Epithelial cell of prostate (primary cell): ENCODE measurements around the gene MACROD2.
"Not testable (repeated sequence)": the region's sequence is repeated elsewhere in the genome, so short reads cannot be mapped to it uniquely, and the experiment has no call there.

Experiments
- DNase-seq: peaks from one replicate; pipeline ENCODE4 v3.0.0-alpha.2; 2011; ENCODE audit warnings: low read depth, low spot score
- H3K27ac ChIP-seq: fragments of 450-650 bp; 2 replicates; pipeline ENCODE4 v1.5.1; 2017; ENCODE audit warnings: mild to moderate bottlenecking

Gene MACROD2

GRCh38 chr20:15140940-15141339, 1145.6 kb downstream of the MACROD2 start:
- not testable (repeated sequence) for H3K27ac ChIP-seq, DNase-seq

- H3K27ac ChIP-seq: no peak overlapping the region
- DNase-seq: no peak
Measured at GRCh38 chr20:15141861-15142260, 1146.5 kb downstream of the MACROD2 start.

- DNase-seq: no peak
- H3K27ac ChIP-seq: no peak overlapping the region
Measured at GRCh38 chr20:15143478-15143877, 1148.2 kb downstream of the MACROD2 start.

GRCh38 chr20:15144916-15145315, 1149.6 kb downstream of the MACROD2 start:
- H3K27ac ChIP-seq: no peak overlapping the region

GRCh38 chr20:15146948-15147347, 1151.6 kb downstream of the MACROD2 start:
- H3K27ac ChIP-seq: no peak overlapping the region
- DNase-seq: no peak

More at GRCh38 chr20:15144916-15145315, 1149.6 kb downstream of the MACROD2 start:
- no peak for DNase-seq

- peak overlapping the region; percentile 56 for H3K27ac ChIP-seq
- peak; percentile 16 for DNase-seq
Measured at GRCh38 chr20:15154070-15154469, 1158.8 kb downstream of the MACROD2 start.

GRCh38 chr20:15155848-15156401, 1160.6 kb downstream of the MACROD2 start:
- peak; percentile 69 for DNase-seq
- H3K27ac ChIP-seq: peak overlapping the region; percentile 56

- no peak for DNase-seq
- no peak overlapping the region for H3K27ac ChIP-seq
Measured at GRCh38 chr20:15158533-15158932, 1163.2 kb downstream of the MACROD2 start.

- no peak for DNase-seq
- H3K27ac ChIP-seq: no peak overlapping the region
Measured at GRCh38 chr20:15162079-15162647, 1166.8 kb downstream of the MACROD2 start.

GRCh38 chr20:15163632-15164031, 1168.3 kb downstream of the MACROD2 start:
- DNase-seq: no peak
- no peak overlapping the region for H3K27ac ChIP-seq

GRCh38 chr20:15164726-15165125, 1169.4 kb downstream of the MACROD2 start:
- no peak overlapping the region for H3K27ac ChIP-seq
- no peak for DNase-seq

- no peak overlapping the region for H3K27ac ChIP-seq
- DNase-seq: no peak
Measured at GRCh38 chr20:15166744-15167143, 1171.4 kb downstream of the MACROD2 start.

- no peak overlapping the region for H3K27ac ChIP-seq
- no peak for DNase-seq
Measured at GRCh38 chr20:15171016-15171415, 1175.7 kb downstream of the MACROD2 start.

- no peak for DNase-seq
- no peak overlapping the region for H3K27ac ChIP-seq
Measured at GRCh38 chr20:15176929-15177328, 1181.6 kb downstream of the MACROD2 start.

- H3K27ac ChIP-seq: no peak overlapping the region
- DNase-seq: no peak
Measured at GRCh38 chr20:15178581-15178980, 1183.3 kb downstream of the MACROD2 start.

- no peak overlapping the region for H3K27ac ChIP-seq
- DNase-seq: no peak
Measured at GRCh38 chr20:15179381-15179780, 1184.1 kb downstream of the MACROD2 start.

GRCh38 chr20:15179781-15180180, 1184.5 kb downstream of the MACROD2 start:
- no peak overlapping the region for H3K27ac ChIP-seq
- DNase-seq: no peak

GRCh38 chr20:15185322-15185721, 1190.0 kb downstream of the MACROD2 start:
- no peak overlapping the region for H3K27ac ChIP-seq
- no peak for DNase-seq

- no peak overlapping the region for H3K27ac ChIP-seq
- no peak for DNase-seq
Measured at GRCh38 chr20:15185913-15186312, 1190.6 kb downstream of the MACROD2 start.

- no peak for DNase-seq
- H3K27ac ChIP-seq: no peak overlapping the region
Measured at GRCh38 chr20:15187612-15188011, 1192.3 kb downstream of the MACROD2 start.

- no peak overlapping the region for H3K27ac ChIP-seq
- no peak for DNase-seq
Measured at GRCh38 chr20:15188415-15188814, 1193.1 kb downstream of the MACROD2 start.

GRCh38 chr20:15191082-15191723, 1195.9 kb downstream of the MACROD2 start:
- no peak overlapping the region for H3K27ac ChIP-seq
- no peak for DNase-seq
